ENCODE measurements around the gene EPN2. TPM values are rescaled to one million over a fixed set of nuclear protein-coding genes. Genes with fewer than 3 reads are reported as not detected.

EPN2 gene
- total and polyA plus RNA-seq, 2 experiments from 2014 or later = 34.0 to 149 TPM

DNA sequence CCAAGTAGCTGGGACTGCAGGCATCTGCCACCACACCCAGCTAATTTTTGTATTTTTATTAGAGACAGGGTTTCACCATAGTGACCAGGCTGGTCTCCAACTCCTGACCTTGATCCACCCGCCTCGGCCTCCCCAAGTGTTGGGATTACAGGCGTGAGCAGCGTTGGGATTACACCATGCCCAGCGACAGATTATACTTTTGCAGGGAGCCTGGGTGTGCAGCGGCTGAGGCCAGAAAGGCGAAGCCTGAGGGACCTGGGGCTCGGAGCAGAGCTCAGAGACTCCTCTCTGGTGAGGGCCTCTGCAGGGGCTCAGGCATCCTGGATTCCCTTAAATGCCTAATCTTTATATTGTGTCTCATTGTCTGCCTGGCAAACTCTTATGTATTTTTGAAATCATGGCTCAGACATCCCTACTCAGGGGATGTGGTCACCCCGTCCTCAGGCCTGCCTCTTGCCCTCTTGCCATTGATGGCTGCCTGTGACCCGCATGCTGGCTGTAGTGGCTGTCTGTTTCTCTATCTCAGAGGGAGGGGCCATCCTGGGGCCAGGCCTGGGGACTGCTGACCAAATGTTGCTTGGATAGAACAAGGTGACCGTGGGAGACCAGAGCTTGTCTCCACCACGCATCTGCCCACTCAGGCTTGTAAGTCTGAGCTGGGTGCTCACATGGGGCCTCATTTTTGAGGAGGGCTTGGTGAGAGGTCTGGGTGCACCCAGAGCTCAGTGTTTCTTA, 82.8 kb downstream of the EPN2 start (continued):
- TF ChIP-seq, protein P1, sequence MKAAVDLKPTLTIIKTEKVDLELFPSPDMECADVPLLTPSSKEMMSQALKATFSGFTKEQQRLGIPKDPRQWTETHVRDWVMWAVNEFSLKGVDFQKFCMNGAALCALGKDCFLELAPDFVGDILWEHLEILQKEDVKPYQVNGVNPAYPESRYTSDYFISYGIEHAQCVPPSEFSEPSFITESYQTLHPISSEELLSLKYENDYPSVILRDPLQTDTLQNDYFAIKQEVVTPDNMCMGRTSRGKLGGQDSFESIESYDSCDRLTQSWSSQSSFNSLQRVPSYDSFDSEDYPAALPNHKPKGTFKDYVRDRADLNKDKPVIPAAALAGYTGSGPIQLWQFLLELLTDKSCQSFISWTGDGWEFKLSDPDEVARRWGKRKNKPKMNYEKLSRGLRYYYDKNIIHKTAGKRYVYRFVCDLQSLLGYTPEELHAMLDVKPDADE (IDR thresholded peaks at IDR 0.05) = no peak
- TF ChIP-seq, protein P2, sequence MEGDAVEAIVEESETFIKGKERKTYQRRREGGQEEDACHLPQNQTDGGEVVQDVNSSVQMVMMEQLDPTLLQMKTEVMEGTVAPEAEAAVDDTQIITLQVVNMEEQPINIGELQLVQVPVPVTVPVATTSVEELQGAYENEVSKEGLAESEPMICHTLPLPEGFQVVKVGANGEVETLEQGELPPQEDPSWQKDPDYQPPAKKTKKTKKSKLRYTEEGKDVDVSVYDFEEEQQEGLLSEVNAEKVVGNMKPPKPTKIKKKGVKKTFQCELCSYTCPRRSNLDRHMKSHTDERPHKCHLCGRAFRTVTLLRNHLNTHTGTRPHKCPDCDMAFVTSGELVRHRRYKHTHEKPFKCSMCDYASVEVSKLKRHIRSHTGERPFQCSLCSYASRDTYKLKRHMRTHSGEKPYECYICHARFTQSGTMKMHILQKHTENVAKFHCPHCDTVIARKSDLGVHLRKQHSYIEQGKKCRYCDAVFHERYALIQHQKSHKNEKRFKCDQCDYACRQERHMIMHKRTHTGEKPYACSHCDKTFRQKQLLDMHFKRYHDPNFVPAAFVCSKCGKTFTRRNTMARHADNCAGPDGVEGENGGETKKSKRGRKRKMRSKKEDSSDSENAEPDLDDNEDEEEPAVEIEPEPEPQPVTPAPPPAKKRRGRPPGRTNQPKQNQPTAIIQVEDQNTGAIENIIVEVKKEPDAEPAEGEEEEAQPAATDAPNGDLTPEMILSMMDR (conservative IDR thresholded peaks at IDR 0.05; ENCODE audit: low read depth in 2 of 2) = no peak
- TF ChIP-seq, protein P3, sequence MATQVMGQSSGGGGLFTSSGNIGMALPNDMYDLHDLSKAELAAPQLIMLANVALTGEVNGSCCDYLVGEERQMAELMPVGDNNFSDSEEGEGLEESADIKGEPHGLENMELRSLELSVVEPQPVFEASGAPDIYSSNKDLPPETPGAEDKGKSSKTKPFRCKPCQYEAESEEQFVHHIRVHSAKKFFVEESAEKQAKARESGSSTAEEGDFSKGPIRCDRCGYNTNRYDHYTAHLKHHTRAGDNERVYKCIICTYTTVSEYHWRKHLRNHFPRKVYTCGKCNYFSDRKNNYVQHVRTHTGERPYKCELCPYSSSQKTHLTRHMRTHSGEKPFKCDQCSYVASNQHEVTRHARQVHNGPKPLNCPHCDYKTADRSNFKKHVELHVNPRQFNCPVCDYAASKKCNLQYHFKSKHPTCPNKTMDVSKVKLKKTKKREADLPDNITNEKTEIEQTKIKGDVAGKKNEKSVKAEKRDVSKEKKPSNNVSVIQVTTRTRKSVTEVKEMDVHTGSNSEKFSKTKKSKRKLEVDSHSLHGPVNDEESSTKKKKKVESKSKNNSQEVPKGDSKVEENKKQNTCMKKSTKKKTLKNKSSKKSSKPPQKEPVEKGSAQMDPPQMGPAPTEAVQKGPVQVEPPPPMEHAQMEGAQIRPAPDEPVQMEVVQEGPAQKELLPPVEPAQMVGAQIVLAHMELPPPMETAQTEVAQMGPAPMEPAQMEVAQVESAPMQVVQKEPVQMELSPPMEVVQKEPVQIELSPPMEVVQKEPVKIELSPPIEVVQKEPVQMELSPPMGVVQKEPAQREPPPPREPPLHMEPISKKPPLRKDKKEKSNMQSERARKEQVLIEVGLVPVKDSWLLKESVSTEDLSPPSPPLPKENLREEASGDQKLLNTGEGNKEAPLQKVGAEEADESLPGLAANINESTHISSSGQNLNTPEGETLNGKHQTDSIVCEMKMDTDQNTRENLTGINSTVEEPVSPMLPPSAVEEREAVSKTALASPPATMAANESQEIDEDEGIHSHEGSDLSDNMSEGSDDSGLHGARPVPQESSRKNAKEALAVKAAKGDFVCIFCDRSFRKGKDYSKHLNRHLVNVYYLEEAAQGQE (IDR thresholded peaks at IDR 0.05; ENCODE audit: unreplicated experiment) = no peak
- TF ChIP-seq STAT1 (IDR thresholded peaks at IDR 0.05; ENCODE audit: unreplicated experiment) (no peak), ZNF114 (CRISPR knock-in tag; IDR thresholded peaks at IDR 0.05) (no peak), JUNB (IDR thresholded peaks at IDR 0.05; ENCODE audit: unreplicated experiment) (no peak), CREB1 (CRISPR knock-in tag; IDR thresholded peaks at IDR 0.05; ENCODE audit: low read depth) (no peak), ZNF331 (CRISPR knock-in tag; IDR thresholded peaks at IDR 0.05; ENCODE audit: low read depth) (no peak)

DNA sequence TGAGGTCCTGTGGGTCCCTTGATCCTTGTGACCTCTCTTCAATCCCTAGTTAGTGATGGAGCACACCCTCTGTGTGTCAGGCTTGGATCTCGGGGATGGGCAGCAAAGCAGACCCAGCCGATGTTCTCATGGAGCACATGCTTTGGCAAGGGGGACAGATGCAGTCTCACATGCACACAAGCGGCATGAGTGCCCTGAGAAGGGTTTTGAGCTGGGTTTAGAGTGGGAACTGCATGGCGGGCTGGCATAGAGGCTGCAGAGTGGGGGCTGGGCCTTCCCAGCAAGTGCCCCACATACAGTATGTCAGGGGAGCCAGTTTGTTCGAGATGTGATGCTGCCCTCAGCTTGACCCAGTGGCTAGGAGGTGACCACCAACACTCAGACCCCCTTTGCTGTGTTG, 83.7 kb downstream of the EPN2 start:
- no peaks in the 10 kb centered on the region for H3K79me2 ChIP-seq (replicated peaks; ENCODE audit: insufficient read depth)
- H3K4me3 ChIP-seq = no peak overlapping the region
- H3F3A ChIP-seq (replicated peaks; ENCODE audit: low read depth) = 0 out of 2 replicates have a peak, but pooled peaks cover 2% of the 10 kb centered on the region
- H3K27ac Mint-ChIP-seq = no peak overlapping the region
- DNase-seq (ENCODE audit: low spot score) (no peak), ATAC-seq (no peak)
- H3K27me3 ChIP-seq (ENCODE audit: insufficient read depth) = no peaks in the 10 kb centered on the region
- no peak overlapping the region for H3K4me3 Mint-ChIP-seq
- H3K27ac ChIP-seq (ENCODE audit: low read depth) = no peak overlapping the region
- no peaks in the 10 kb centered on the region; the same call in none of the 2 replicates for H4K20me1 ChIP-seq (replicated peaks; ENCODE audit: insufficient read depth)
- H3K9me3 Mint-ChIP-seq = peaks cover 15% of the 10 kb centered on the region
- peaks cover 35% of the 10 kb centered on the region for H3K4me1 Mint-ChIP-seq
- peaks cover 18% of the 10 kb centered on the region for H3K4me1 ChIP-seq (ENCODE audit: insufficient read depth)
- no peak overlapping the region for H2AFZ ChIP-seq
- no peak overlapping the region for H3K4me2 ChIP-seq
- H3K9me2 ChIP-seq (ENCODE audit: insufficient read depth) = no peaks in the 10 kb centered on the region
- H3K36me3 ChIP-seq (ENCODE audit: insufficient read depth) = peaks cover 5% of the 10 kb centered on the region; the same call in 1 of the 2 replicates
- peaks cover 10% of the 10 kb centered on the region for H3K27me3 Mint-ChIP-seq (ENCODE audit: insufficient read depth, low read depth, poor library complexity)
- peaks cover 38% of the 10 kb centered on the region for H3K36me3 Mint-ChIP-seq (ENCODE audit: low read depth)
- TF ChIP-seq, protein P4, sequence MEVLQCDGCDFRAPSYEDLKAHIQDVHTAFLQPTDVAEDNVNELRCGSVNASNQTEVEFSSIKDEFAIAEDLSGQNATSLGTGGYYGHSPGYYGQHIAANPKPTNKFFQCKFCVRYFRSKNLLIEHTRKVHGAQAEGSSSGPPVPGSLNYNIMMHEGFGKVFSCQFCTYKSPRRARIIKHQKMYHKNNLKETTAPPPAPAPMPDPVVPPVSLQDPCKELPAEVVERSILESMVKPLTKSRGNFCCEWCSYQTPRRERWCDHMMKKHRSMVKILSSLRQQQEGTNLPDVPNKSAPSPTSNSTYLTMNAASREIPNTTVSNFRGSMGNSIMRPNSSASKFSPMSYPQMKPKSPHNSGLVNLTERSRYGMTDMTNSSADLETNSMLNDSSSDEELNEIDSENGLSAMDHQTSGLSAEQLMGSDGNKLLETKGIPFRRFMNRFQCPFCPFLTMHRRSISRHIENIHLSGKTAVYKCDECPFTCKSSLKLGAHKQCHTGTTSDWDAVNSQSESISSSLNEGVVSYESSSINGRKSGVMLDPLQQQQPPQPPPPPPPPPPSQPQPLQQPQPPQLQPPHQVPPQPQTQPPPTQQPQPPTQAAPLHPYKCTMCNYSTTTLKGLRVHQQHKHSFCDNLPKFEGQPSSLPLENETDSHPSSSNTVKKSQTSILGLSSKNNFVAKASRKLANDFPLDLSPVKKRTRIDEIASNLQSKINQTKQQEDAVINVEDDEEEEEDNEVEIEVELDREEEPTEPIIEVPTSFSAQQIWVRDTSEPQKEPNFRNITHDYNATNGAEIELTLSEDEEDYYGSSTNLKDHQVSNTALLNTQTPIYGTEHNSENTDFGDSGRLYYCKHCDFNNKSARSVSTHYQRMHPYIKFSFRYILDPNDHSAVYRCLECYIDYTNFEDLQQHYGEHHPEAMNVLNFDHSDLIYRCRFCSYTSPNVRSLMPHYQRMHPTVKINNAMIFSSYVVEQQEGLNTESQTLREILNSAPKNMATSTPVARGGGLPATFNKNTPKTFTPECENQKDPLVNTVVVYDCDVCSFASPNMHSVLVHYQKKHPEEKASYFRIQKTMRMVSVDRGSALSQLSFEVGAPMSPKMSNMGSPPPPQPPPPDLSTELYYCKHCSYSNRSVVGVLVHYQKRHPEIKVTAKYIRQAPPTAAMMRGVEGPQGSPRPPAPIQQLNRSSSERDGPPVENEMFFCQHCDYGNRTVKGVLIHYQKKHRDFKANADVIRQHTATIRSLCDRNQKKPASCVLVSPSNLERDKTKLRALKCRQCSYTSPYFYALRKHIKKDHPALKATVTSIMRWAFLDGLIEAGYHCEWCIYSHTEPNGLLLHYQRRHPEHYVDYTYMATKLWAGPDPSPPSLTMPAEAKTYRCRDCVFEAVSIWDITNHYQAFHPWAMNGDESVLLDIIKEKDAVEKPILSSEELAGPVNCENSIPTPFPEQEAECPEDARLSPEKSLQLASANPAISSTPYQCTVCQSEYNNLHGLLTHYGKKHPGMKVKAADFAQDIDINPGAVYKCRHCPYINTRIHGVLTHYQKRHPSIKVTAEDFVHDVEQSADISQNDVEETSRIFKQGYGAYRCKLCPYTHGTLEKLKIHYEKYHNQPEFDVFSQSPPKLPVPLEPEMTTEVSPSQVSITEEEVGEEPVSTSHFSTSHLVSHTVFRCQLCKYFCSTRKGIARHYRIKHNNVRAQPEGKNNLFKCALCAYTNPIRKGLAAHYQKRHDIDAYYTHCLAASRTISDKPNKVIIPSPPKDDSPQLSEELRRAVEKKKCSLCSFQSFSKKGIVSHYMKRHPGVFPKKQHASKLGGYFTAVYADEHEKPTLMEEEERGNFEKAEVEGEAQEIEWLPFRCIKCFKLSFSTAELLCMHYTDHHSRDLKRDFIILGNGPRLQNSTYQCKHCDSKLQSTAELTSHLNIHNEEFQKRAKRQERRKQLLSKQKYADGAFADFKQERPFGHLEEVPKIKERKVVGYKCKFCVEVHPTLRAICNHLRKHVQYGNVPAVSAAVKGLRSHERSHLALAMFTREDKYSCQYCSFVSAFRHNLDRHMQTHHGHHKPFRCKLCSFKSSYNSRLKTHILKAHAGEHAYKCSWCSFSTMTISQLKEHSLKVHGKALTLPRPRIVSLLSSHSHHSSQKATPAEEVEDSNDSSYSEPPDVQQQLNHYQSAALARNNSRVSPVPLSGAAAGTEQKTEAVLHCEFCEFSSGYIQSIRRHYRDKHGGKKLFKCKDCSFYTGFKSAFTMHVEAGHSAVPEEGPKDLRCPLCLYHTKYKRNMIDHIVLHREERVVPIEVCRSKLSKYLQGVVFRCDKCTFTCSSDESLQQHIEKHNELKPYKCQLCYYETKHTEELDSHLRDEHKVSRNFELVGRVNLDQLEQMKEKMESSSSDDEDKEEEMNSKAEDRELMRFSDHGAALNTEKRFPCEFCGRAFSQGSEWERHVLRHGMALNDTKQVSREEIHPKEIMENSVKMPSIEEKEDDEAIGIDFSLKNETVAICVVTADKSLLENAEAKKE (CRISPR knock-in tag; IDR thresholded peaks at IDR 0.05) = no peak
- TF ChIP-seq, protein P2 (conservative IDR thresholded peaks at IDR 0.05; ENCODE audit: low read depth in 2 of 2) = no peak
